GM12878 (cell line): Measurements from ENCODE around the gene TRAF5. TPM values are rescaled to one million over a fixed set of nuclear protein-coding genes. Genes with fewer than 3 reads are reported as not detected.

Experiments used
- ATAC-seq: fragments of 200-7000 bp; cut with Tn5 transposase; 3 replicates; pipeline ENCODE4 v1.9.1; 2020; ENCODE audit warnings: mild to moderate bottlenecking, moderate library complexity
- BruUV-seq: library from RNA; stranded (reverse); fragments of 400-500 nt; replicated peaks from 2 replicates; lab custom pipeline; 2021; lab: Mats Ljungman, UMichigan
- CTCF ChIA-PET: fragments of 300-600 bp; sonication (Branson Sonifier 250); formaldehyde crosslinking; extraction: SDS; loops from one replicate; lab custom pipeline; 2021; ENCODE audit warnings: inconsistent platforms; lab: Yijun Ruan, JAX
- POLR2A ChIA-PET: fragments of 350-600 bp; formaldehyde crosslinking; extraction: SDS; loops from one replicate; lab custom pipeline; 2021; ENCODE audit warnings: inconsistent platforms; lab: Charles Lee
- RAD21 ChIA-PET: fragments of 300-600 bp; sonication (Branson Sonifier 250); formaldehyde crosslinking; loops from one replicate; lab custom pipeline; 2023; ENCODE audit warnings: antibody characterized with exemption; ENCODE audit not compliant: unreplicated experiment; lab: Charles Lee
- SMC1A ChIA-PET: fragments of 300-600 bp; sonication (Branson Sonifier 250); formaldehyde crosslinking; loops from one replicate; lab custom pipeline; 2023; ENCODE audit not compliant: unreplicated experiment, uncharacterized antibody; lab: Charles Lee
- DNase-seq: peaks from one replicate; pipeline ENCODE4 v3.0.0-alpha.2; 2011; ENCODE audit warnings: low read depth, low spot score
- FAIRE-seq: peaks from 3 replicates; lab custom pipeline; 2011; peaks lifted over from hg19 to GRCh38; lab: Jason Lieb, UNC
- H2AFZ ChIP-seq: 2 replicates; pipeline ENCODE4 v1.6.0; 2011; ENCODE audit warnings: low read depth, low read length, control low read depth; ENCODE audit not compliant: control insufficient read depth
- H3K27ac ChIP-seq: 2 replicates; pipeline ENCODE4 v1.5.1; 2011; ENCODE audit warnings: control low read depth; ENCODE audit not compliant: control insufficient read depth, insufficient read depth
- H3K27me3 ChIP-seq, 2 experiments: replicated peaks in 1 of 2; 2 replicates each; pipeline versions ENCODE4 v1.6.0 to v1.6.1; 2011; ENCODE audit warnings: low read length in 1 of 2; ENCODE audit not compliant: control insufficient read depth in 2 of 2, insufficient read depth in 2 of 2
- H3K36me3 ChIP-seq, 2 experiments: 2 replicates each; pipeline ENCODE4 v1.5.1; 2011; ENCODE audit warnings: low read length in 1 of 2; ENCODE audit not compliant: control insufficient read depth in 2 of 2, insufficient read depth in 2 of 2
- H3K4me1 ChIP-seq: 2 replicates; pipeline ENCODE4 v1.6.1; 2011; ENCODE audit warnings: mild to moderate bottlenecking, low read length, moderate library complexity, mixed read lengths; ENCODE audit not compliant: control insufficient read depth, insufficient read depth
- H3K4me2 ChIP-seq: 2 replicates; pipeline ENCODE4 v1.6.0; 2011; ENCODE audit warnings: control low read depth; ENCODE audit not compliant: control insufficient read depth, insufficient read depth
- H3K4me3 ChIP-seq: fragments of 200-600 bp; sonication (generic); 2 replicates; pipeline ENCODE4 v1.5.1; 2016
- H3K79me2 ChIP-seq: 2 replicates; pipeline ENCODE4 v1.6.0; 2011; ENCODE audit warnings: low read length; ENCODE audit not compliant: control insufficient read depth, insufficient read depth
- H3K9ac ChIP-seq: 2 replicates; pipeline ENCODE4 v1.8.0; 2011; ENCODE audit warnings: low read length, control low read depth, mixed read lengths; ENCODE audit not compliant: control insufficient read depth, insufficient read depth
- H3K9me3 ChIP-seq: replicated peaks from 3 replicates; pipeline ENCODE4 v1.5.1; 2011; ENCODE audit warnings: mild to moderate bottlenecking, low read length; ENCODE audit not compliant: control insufficient read depth, insufficient read depth
- H4K20me1 ChIP-seq: 2 replicates; pipeline ENCODE4 v1.6.0; 2011; ENCODE audit not compliant: control insufficient read depth, insufficient read depth
- BACH1 ChIP-seq: fragments of 450-650 bp; IDR thresholded peaks from 2 replicates; pipeline ENCODE4 v1.6.1; 2017; ENCODE audit warnings: mild to moderate bottlenecking, borderline replicate concordance
- BRCA1 ChIP-seq: IDR thresholded peaks from 2 replicates; pipeline ENCODE4 v1.6.1; 2011; ENCODE audit warnings: low read depth, low read length, improper control_type of control experiment
- POLR2AphosphoS5 ChIP-seq: IDR thresholded peaks from 2 replicates; pipeline ENCODE4 v1.6.1; 2011; ENCODE audit warnings: mild to moderate bottlenecking, low read length, inconsistent platforms
- WGBS: methylation state at CpG from one replicate; pipeline ENCODE4 v1.1.6; 2016; ENCODE audit warnings: low lambda C conversion rate; ENCODE audit not compliant: insufficient replicate concordance, insufficient coverage; ENCODE audit errors: missing lambda C conversion rate; 5-methylcytosine and 5-hydroxymethylcytosine counted together
- in situ Hi-C: fragments of 300-500 bp; cut with MboI; formaldehyde crosslinking; loops from 9 replicates; pipeline ENCODE4 v1.14.3; 2018; ENCODE audit warnings: mixed read lengths
- intact Hi-C: fragments of 100-400 bp; cut with micrococcal nuclease; formaldehyde crosslinking; loops from one replicate; pipeline ENCODE4 v1.14.2; 2022; ENCODE audit not compliant: unreplicated experiment
- polyA plus RNA-seq, 11 experiments: library from polyadenylated mRNA; depleted of rRNA in 4 of 11; unstranded in 6 of 11; stranded (reverse) in 5 of 11; fragments of >200 nt; fragmentation: Nextera tagmentation in 4 of 11; fragmentation: Illumina TruSeq in 1 of 11; extraction: Ambion mirVana in 4 of 11; extraction: Trizol in 1 of 11; gene quantifications; 1 replicate in 1 of 11; 2 replicates in 10 of 11; pipeline versions ENCODE4 v1.2.1 to v1.2.3, GENCODE V29; 2011 to 2016; ENCODE audit warnings: inconsistent platforms in 2 of 11, missing spikeins in 2 of 11, low read depth in 1 of 11
- total RNA-seq, 4 experiments: library from RNA; depleted of rRNA in 3 of 4; stranded (reverse); fragments of >200 nt in 3 of 4; fragmentation: Illumina TruSeq in 1 of 4; extraction: Trizol in 1 of 4; gene quantifications; 2 replicates each; pipeline versions ENCODE4 v1.2.1 to v1.2.3, GENCODE V29; 2013 to 2021

The TRAF5 gene
- total and polyA plus RNA-seq, 10 of the 15 experiments (the other 5 are each of a cell fraction or from before 2014, with no cell fraction given) = 10.6 to 36.5 (median 26.3) TPM

- Histone ChIP-seq H3K4me3 (peak overlapping the region; percentile 65; the same call in 1 of the 2 replicates), H3K9me3 (no peaks in the 10 kb centered on the region), H3K9ac (0 out of 2 replicates have a peak overlapping the region, but pooled peaks have one; percentile 83), H4K20me1 (no peaks in the 10 kb centered on the region)
- CTCF ChIA-PET = interaction anchor here (3.8 to 11.0 kb wide), 2 partner anchors 8 to 184 kb away, joined by 27 to 99 read pairs; no protein-coding TSS in a partner anchor
- no peak for FAIRE-seq
- intact Hi-C loops = no loop called here
- TF ChIP-seq BRCA1 = no peak
- TF ChIP-seq POLR2AphosphoS5 = no peak
- no peak for TF ChIP-seq BACH1
- TF ChIP-seq, all 136 proteins: peak for 0
- in situ Hi-C loops = no loop called here
- Histone ChIP-seq H3K4me1 (peaks cover 56% of the 10 kb centered on the region), H3K4me2 (peak overlapping the region; percentile 99), H3K27me3 (no peaks in the 10 kb centered on the region), H2AFZ (no peak overlapping the region), H3K36me3 (0 out of 4 replicates have a peak, but pooled peaks cover 0 to 4% of the 10 kb centered on the region in 2 experiments), H3K79me2 (peaks cover 91% of the 10 kb centered on the region), H3K27ac (no peak overlapping the region; the same call in 1 of the 2 replicates)
- ChIA-PET SMC1A (interaction anchor here (0.8 to 3.6 kb wide), 4 partner anchors 9 to 185 kb away, joined by 3 to 17 read pairs (median 5); no protein-coding TSS in a partner anchor), RAD21 (interaction anchor here (1.1 to 3.7 kb wide), 2 partner anchors 9 to 17 kb away, joined by 4 to 13 read pairs; no protein-coding TSS in a partner anchor), POLR2A (interaction anchor here (0.7 to 2.2 kb wide), 3 partner anchors 48 to 56 kb away, joined by 3 to 7 read pairs (median 5); no protein-coding TSS in a partner anchor)
- no peak for ATAC-seq
- DNase-seq = no peak
- 96% methylated on average over 8 of the region's 8 CpGs for WGBS
- BruUV-seq = no TSS peak
These were observed 3.8 kb downstream of the TRAF5 start for GRCh38 chr1:211330282-211330936.
